ENCODE measurements around the gene KRT77.

Gene KRT77

DNA sequence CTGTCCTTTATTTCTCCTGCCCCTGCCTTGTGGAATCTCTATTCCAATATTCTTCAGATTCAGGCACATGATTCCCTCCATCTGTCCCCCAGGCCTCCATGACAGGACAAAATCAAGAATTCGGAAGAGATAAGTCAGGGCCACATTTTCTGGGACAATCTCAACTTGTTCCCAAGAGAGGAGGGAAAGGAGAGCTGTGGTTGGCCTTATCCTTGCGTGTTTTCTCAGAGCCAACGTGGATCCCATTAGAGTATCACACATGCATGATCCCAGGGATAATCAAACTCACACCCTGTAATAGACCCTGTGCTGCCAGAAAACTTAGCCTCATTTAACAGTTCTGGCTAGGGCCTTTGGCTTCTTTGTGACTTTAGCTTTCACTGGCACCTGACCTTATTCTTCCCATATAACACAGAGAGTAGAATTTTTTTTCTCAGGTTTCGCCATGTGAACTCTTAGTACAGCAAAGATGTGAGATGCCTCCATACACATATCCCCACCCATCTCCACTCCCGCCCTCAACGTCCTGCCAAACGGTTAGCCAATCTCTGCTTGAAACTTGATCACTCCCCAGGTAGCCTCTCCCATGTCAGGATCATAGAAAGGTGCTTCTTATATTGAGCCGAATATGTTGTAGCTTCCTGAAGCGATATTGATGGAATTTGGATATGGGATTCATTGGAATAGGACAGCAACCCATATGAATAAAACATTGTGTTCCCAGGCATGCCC lies 16.4 kb downstream of the KRT77 start:
- Histone ChIP-seq H3K27ac (ENCODE audit: low read depth, low read length) (no peak overlapping the region), H3K36me3 (ENCODE audit: insufficient read depth, low read length) (no peaks in the 10 kb centered on the region), H3K79me2 (ENCODE audit: control insufficient read depth, insufficient read depth, low read length, unreplicated experiment) (no peaks in the 10 kb centered on the region), H3K4me1 (ENCODE audit: control insufficient read depth, insufficient read depth, low read length, unreplicated experiment) (no peaks in the 10 kb centered on the region), H2AFZ (ENCODE audit: low read length, unreplicated experiment) (no peak overlapping the region), H3K27me3 (ENCODE audit: insufficient read depth, low read length) (peaks cover 99% of the 10 kb centered on the region), H3K4me3 (ENCODE audit: low read depth, low read length) (no peak overlapping the region)

GRCh38 chr12:52686063-52686462 lies 17.3 kb downstream of the KRT77 start:
- Histone ChIP-seq H3K27ac (ENCODE audit: low read depth, low read length) (no peak overlapping the region), H3K4me3 (ENCODE audit: low read depth, low read length) (no peak overlapping the region), H3K4me1 (ENCODE audit: control insufficient read depth, insufficient read depth, low read length, unreplicated experiment) (no peaks in the 10 kb centered on the region), H3K36me3 (ENCODE audit: insufficient read depth, low read length) (no peaks in the 10 kb centered on the region), H2AFZ (ENCODE audit: low read length, unreplicated experiment) (no peak overlapping the region), H3K27me3 (ENCODE audit: insufficient read depth, low read length) (peaks cover 99% of the 10 kb centered on the region), H3K79me2 (ENCODE audit: control insufficient read depth, insufficient read depth, low read length, unreplicated experiment) (no peaks in the 10 kb centered on the region)

DNA sequence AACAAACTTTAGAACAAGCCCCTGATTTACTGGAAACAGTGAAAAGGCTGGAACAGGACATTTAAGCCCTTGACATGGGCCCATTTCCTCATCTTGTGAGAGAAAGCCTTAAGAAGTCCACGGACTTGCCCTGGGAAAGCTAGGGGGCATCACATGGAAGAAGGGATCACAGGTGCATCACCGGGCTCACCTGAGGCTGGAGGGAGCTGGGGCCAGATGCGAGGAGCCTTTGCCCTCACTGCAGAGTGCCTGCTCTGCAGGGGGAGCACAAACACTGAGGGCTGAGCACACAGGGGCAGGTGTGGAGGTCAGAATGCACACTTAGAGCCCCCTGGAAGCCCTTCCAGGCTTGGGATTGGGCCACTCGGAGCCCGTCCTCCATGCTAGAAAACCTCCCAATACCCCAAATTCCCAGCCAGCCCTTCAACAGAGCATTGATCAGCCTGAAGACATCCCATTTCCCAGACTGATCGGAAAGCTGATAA lies 17.9 kb downstream of the KRT77 start:
- H3K79me2 ChIP-seq (ENCODE audit: control insufficient read depth, insufficient read depth, low read length, unreplicated experiment), result no peaks in the 10 kb centered on the region
- H2AFZ ChIP-seq (ENCODE audit: low read length, unreplicated experiment), result no peak overlapping the region
- peaks cover 99% of the 10 kb centered on the region for H3K27me3 ChIP-seq (ENCODE audit: insufficient read depth, low read length)

GRCh38 chr12:52684431-52684830 lies 18.9 kb downstream of the KRT77 start:
- Histone ChIP-seq H3K36me3 (ENCODE audit: insufficient read depth, low read length) (no peaks in the 10 kb centered on the region), H3K4me1 (ENCODE audit: control insufficient read depth, insufficient read depth, low read length, unreplicated experiment) (no peaks in the 10 kb centered on the region), H3K27me3 (ENCODE audit: insufficient read depth, low read length) (peaks cover 99% of the 10 kb centered on the region)

More for the DNA sequence above, 17.9 kb downstream of the KRT77 start:
- H3K4me1 ChIP-seq (ENCODE audit: control insufficient read depth, insufficient read depth, low read length, unreplicated experiment), result no peaks in the 10 kb centered on the region
- no peak overlapping the region for H3K4me3 ChIP-seq (ENCODE audit: low read depth, low read length)
- H3K36me3 ChIP-seq (ENCODE audit: insufficient read depth, low read length), result no peaks in the 10 kb centered on the region
- H3K27ac ChIP-seq (ENCODE audit: low read depth, low read length), result no peak overlapping the region

DNA sequence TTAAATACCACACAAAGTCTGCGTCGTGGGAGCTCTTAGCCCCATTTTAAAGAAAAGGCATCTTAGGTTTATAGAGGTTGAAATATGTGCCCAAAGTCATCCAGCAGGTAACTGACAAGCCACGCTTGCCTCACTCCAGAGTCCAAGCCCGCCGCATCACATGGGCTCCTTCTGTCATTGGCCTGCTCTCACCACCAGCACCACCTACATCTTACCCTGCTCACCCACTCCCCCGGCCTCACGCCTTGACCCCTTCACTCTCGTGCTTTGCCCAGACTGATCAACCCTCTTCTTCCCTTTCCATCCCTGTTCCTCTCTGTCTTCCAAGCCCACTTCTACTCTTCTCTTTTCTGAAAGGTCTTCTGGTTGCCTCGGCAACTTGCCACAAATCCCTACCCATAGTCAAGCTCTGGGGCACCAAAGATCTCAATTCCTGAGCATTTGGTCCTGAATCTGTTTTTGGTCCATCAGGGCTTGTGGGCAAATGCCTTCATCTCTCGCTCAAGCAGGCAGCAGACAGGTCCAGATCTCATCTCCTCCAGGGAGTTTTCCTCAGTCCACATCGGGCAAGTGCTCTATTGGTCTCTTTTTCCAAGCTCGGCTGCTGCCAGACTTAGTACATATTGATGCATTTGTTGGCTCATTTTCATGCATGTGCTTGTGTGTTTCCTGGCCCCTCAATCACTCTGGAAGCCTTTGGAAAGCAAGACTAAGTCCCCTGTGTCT lies 19.6 kb downstream of the KRT77 start:
- peaks cover 100% of the 10 kb centered on the region for H3K27me3 ChIP-seq (ENCODE audit: insufficient read depth, low read length)
- no peaks in the 10 kb centered on the region for H3K4me1 ChIP-seq (ENCODE audit: control insufficient read depth, insufficient read depth, low read length, unreplicated experiment)
- no peak overlapping the region for H3K27ac ChIP-seq (ENCODE audit: low read depth, low read length)
- no peaks in the 10 kb centered on the region for H3K79me2 ChIP-seq (ENCODE audit: control insufficient read depth, insufficient read depth, low read length, unreplicated experiment)
- no peaks in the 10 kb centered on the region for H3K36me3 ChIP-seq (ENCODE audit: insufficient read depth, low read length)
- H2AFZ ChIP-seq (ENCODE audit: low read length, unreplicated experiment), result no peak overlapping the region
- H3K4me3 ChIP-seq (ENCODE audit: low read depth, low read length), result no peak overlapping the region

More at GRCh38 chr12:52684431-52684830, 18.9 kb downstream of the KRT77 start:
- Histone ChIP-seq H3K27ac (ENCODE audit: low read depth, low read length) (no peak overlapping the region), H3K79me2 (ENCODE audit: control insufficient read depth, insufficient read depth, low read length, unreplicated experiment) (no peaks in the 10 kb centered on the region), H3K4me3 (ENCODE audit: low read depth, low read length) (no peak overlapping the region), H2AFZ (ENCODE audit: low read length, unreplicated experiment) (no peak overlapping the region)

GRCh38 chr12:52682938-52683574 lies 20.3 kb downstream of the KRT77 start:
- H2AFZ ChIP-seq (ENCODE audit: low read length, unreplicated experiment), result no peak overlapping the region
- no peak overlapping the region for H3K27ac ChIP-seq (ENCODE audit: low read depth, low read length)

GRCh38 chr12:52682381-52682660 lies 21.0 kb downstream of the KRT77 start:
- no peak overlapping the region for H2AFZ ChIP-seq (ENCODE audit: low read length, unreplicated experiment)
- no peak overlapping the region for H3K4me3 ChIP-seq (ENCODE audit: low read depth, low read length)
- H3K36me3 ChIP-seq (ENCODE audit: insufficient read depth, low read length), result no peaks in the 10 kb centered on the region
- peaks cover 100% of the 10 kb centered on the region for H3K27me3 ChIP-seq (ENCODE audit: insufficient read depth, low read length)
- no peaks in the 10 kb centered on the region for H3K4me1 ChIP-seq (ENCODE audit: control insufficient read depth, insufficient read depth, low read length, unreplicated experiment)
- no peak overlapping the region for H3K27ac ChIP-seq (ENCODE audit: low read depth, low read length)
- H3K79me2 ChIP-seq (ENCODE audit: control insufficient read depth, insufficient read depth, low read length, unreplicated experiment), result no peaks in the 10 kb centered on the region

More at GRCh38 chr12:52682938-52683574, 20.3 kb downstream of the KRT77 start:
- peaks cover 100% of the 10 kb centered on the region for H3K27me3 ChIP-seq (ENCODE audit: insufficient read depth, low read length)
- no peaks in the 10 kb centered on the region for H3K79me2 ChIP-seq (ENCODE audit: control insufficient read depth, insufficient read depth, low read length, unreplicated experiment)
- H3K4me1 ChIP-seq (ENCODE audit: control insufficient read depth, insufficient read depth, low read length, unreplicated experiment), result no peaks in the 10 kb centered on the region
- H3K36me3 ChIP-seq (ENCODE audit: insufficient read depth, low read length), result no peaks in the 10 kb centered on the region
- no peak overlapping the region for H3K4me3 ChIP-seq (ENCODE audit: low read depth, low read length)

DNA sequence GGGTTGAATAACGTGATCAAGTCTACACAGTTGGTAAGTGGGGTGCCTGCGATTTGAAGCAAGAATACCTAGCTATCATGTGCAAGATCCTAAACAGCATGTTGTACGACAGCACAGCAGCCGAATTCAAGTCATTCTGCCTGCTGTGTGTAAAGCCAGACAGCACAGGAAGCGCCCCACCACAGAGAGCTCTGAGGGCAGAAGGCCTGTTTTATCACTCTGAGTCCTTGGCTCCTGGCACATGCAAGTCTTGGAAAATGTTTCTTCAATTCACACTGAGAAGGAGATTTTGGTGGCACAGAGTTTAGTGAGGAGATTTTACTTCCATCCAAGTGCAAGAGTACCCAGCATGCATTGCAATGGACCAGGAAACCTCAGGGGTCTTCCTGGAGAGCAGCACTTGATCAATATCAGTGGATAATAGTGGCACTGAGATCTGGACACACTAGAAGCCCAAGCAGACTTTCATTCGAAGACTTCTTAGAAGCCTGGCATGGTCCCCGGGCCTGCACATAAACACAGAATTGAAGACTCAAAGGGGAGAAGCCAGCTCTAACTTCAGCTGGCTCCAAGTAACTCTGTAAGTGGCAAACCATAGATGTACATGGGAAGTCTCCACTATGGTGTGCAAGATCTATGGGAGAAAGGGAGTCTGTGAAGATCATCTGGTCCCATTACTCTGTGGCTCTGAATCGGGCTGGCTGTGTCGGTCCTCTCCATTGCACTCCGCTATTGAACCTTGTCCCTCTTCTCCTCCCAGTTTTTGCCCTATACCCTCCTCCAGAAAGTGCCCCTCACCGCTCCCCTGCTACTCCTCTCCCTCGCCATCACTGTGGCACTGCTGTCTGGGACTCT lies 21.6 kb downstream of the KRT77 start:
- peaks cover 100% of the 10 kb centered on the region for H3K27me3 ChIP-seq (ENCODE audit: insufficient read depth, low read length)

DNA sequence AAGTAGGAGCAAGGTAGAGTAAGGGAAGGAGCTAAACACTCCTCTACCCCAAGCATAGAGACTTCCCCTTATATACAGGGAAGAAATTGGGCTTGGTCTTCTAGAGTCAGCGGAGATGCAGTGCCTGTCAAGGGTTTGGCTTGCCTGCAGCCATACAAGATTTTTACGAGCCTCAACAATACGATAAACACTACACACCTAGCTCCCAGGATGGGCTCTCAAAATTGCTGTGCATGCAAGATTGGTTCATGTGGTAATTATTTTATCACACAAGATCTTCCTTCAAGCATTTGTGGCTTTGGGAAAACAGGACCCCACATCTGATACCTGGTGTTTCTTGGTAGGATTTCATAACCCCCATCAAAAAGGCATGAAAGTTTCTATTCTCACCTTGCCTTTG lies 23.0 kb downstream of the KRT77 start, which contains the start of gene KRT1:
Gene KRT1 (minus strand): TSS at position 45 of the 400 bp plus-strand sequence. CDS start 59 bp downstream, outside the sequence.
- H3K4me3 ChIP-seq (ENCODE audit: low read depth, low read length), result no peak within 1 kb of the TSS
- no peaks in the 10 kb centered on the region for H3K4me1 ChIP-seq (ENCODE audit: control insufficient read depth, insufficient read depth, low read length, unreplicated experiment)
- H3K27me3 ChIP-seq (ENCODE audit: insufficient read depth, low read length), result peaks cover 100% of the 10 kb centered on the region
- H2AFZ ChIP-seq (ENCODE audit: low read length, unreplicated experiment), result no peak within 1 kb of the TSS
- no peaks in the 10 kb centered on the region for H3K79me2 ChIP-seq (ENCODE audit: control insufficient read depth, insufficient read depth, low read length, unreplicated experiment)
- no peaks in the 10 kb centered on the region for H3K36me3 ChIP-seq (ENCODE audit: insufficient read depth, low read length)
- H3K27ac ChIP-seq (ENCODE audit: low read depth, low read length), result no peak within 1 kb of the TSS

More for the DNA sequence above, 21.6 kb downstream of the KRT77 start:
- no peak overlapping the region for H2AFZ ChIP-seq (ENCODE audit: low read length, unreplicated experiment)
- no peak overlapping the region for H3K4me3 ChIP-seq (ENCODE audit: low read depth, low read length)
- no peaks in the 10 kb centered on the region for H3K36me3 ChIP-seq (ENCODE audit: insufficient read depth, low read length)
- no peaks in the 10 kb centered on the region for H3K79me2 ChIP-seq (ENCODE audit: control insufficient read depth, insufficient read depth, low read length, unreplicated experiment)
- no peak overlapping the region for H3K27ac ChIP-seq (ENCODE audit: low read depth, low read length)
- H3K4me1 ChIP-seq (ENCODE audit: control insufficient read depth, insufficient read depth, low read length, unreplicated experiment), result no peaks in the 10 kb centered on the region

DNA sequence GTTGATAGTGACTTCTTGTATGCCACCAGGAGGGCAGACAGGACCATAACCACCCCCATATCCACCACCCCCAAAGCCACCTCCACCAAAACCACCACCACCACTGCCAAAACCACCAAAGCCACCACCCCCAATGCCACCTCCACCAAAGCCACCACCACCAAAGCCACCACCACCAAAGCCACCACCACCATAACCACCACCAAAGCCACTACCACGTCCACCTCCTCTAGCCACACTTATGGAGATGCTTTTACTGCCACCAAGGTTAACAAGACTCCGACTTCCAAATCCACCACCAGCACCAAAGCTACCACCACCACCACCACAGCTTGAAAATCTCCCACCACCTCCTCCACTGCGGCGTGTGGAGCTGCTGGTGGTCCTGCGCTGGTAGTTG lies 23.4 kb downstream of the KRT77 start:
- H3K36me3 ChIP-seq (ENCODE audit: insufficient read depth, low read length), result no peaks in the 10 kb centered on the region
- H3K27ac ChIP-seq (ENCODE audit: low read depth, low read length), result no peak overlapping the region
- H3K4me3 ChIP-seq (ENCODE audit: low read depth, low read length), result no peak overlapping the region
- H3K27me3 ChIP-seq (ENCODE audit: insufficient read depth, low read length), result peaks cover 96% of the 10 kb centered on the region
- no peaks in the 10 kb centered on the region for H3K4me1 ChIP-seq (ENCODE audit: control insufficient read depth, insufficient read depth, low read length, unreplicated experiment)
- H3K79me2 ChIP-seq (ENCODE audit: control insufficient read depth, insufficient read depth, low read length, unreplicated experiment), result no peaks in the 10 kb centered on the region
- no peak overlapping the region for H2AFZ ChIP-seq (ENCODE audit: low read length, unreplicated experiment)
